Measurements from ENCODE around the gene LRRC49.

GRCh38 chr15:70916531-70916930 is 23.9 kb downstream of the LRRC49 start:
- no peak for TF ChIP-seq CTCF (IDR thresholded peaks at IDR 0.05; ENCODE audit: low read depth, low read length, poor library complexity, severe bottlenecking)
- no peak for TF ChIP-seq EZH2phosphoT487 (IDR thresholded peaks at IDR 0.05; ENCODE audit: borderline replicate concordance, low read length)
